ELF-1 (cell line): ENCODE data around the gene RPL12.

ENCODE experiments used
- DNase-seq: peaks from one replicate; pipeline ENCODE4 v3.0.0-alpha.2; 2016; ENCODE audit warnings: low read depth, low spot score

The RPL12 gene

DNA sequence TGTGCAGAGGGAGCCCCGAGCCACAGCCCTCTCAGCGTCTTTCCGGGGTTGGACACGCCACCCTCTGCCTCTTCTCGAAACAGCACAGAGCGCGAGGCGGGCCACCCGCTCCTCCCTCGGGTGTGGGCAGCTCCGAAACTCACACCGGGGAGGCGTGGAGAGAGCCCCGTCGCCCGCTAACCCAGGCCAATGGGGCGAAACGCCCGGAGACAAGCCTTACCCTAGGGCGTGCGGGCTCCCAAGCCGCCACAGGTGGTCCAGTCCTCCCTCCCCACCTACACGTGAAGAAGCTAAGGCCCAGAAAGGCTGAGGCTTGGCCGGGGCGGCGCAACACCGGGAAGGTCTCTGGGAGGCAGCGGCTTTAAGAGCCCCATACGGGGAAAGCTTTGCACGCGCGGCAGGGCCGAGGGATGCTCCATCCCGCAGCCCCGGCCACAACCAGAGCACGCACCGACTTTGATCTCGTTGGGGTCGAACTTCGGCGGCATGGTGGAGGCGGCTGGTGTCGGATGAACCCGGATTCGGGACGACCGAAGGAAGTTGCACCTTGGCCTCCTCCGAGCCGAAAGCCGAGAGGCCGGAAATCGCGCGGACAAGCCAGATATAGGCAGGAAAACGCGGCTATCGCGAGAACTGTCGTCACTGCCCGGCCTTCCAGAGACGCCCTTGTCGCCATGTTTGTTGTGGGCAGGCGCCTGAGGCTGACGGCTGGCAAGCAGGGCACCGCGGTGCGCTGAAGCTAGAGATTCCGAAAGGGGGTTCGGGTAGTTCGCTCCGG is at the start of gene RPL12, which contains the start of gene LRSAM1:
TSS of gene RPL12 (minus strand) at position 577 of the 778 bp plus-strand sequence. CDS start at position 488, 89 bp downstream.
TSS of gene LRSAM1 (plus strand) at position 681 of the 778 bp plus-strand sequence. CDS start 3,018 bp downstream, outside the sequence.
- DNase-seq, result peak; percentile 97

DNA sequence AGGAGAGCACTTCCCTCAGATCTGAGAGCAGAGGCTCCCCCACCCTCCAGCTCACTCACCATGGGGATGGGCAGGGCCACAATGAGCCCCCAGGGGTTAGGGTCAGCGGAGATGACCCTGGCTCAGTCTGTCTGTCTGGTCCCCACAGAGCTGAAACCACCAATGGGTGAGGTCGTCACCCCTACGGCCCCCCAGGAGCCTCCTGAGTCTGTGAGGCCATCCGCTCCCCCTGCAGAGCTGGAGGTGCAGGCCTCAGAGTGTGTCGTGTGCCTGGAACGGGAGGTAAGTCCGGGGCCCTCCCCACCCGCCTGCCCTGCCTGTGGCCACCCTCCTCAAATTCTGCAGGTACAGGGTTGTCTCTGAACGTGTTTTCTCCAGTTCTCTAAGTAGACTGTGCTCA is 49.7 kb upstream of the RPL12 start:
- DNase-seq, result no peak

DNA sequence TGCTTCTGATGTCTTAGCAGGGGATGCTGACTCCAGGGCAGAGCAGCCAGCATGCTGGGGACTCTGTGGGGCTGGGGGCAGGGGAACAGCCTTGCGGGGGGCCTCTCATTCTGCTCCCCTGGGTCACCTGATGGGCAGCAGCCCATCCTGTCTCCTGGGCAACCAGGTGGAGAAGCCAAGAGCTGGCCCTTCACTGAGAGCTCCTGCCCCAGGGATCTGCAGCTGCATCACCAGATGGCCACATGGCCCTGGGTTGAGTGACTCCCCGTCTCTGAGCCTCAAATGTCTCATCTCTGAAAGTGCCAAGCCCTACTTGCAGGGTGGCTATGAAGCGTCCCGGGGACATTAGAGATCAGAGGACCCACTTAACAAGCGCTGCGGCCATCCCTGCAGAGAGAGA is 49.2 kb upstream of the RPL12 start:
- no peak for DNase-seq

DNA sequence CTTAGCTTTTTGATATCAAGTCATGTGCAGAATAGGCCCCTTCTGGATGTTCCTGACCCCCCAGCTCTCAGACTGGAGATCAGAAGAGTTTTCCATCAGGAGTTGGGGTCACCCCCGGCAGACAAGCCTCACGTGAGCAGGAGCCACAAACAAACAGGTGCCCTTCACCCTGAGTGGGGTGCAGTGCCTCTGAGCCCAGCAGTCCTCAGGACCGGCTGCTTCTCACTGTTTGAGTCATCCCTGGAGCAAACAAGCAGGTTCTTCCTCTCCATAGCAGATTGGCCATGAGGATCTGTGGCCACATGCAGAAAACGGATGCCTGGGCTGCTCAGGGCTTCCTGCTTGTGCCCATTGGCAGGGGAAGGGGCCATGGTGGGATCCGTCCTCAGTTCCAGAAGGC is 47.1 kb upstream of the RPL12 start:
- no peak for DNase-seq

DNA sequence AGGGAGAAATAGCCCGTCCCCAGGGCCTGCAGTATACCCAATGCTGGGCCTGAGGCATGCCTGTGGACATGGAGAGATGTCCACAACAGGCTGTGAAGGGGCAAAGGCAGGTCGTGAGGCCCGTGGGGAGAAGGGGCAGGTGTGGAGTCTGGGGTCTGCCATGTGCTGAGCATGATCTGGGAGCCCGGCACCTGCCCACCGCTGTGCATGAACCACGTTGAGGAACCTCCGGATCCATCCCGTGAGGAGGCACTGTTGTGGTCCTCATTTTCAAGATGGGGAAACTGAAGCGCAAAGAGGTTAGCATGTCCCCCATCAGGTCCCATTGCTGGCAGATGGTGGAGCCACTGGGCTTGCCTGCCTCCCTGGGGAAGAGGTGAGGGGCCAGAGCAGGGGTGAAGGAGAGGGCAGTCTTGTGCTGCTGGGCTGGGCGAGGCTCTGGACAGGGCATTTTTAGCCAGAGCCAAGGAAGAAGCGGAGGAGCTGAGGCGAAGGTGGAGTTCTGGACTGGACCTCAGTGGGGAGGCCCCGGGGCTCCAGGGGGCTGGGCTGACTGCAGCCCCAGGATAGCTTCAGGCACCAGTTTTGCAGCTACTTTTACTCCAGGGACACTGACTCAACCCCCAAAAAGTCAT is 46.6 kb upstream of the RPL12 start:
- DNase-seq, result no peak

DNA sequence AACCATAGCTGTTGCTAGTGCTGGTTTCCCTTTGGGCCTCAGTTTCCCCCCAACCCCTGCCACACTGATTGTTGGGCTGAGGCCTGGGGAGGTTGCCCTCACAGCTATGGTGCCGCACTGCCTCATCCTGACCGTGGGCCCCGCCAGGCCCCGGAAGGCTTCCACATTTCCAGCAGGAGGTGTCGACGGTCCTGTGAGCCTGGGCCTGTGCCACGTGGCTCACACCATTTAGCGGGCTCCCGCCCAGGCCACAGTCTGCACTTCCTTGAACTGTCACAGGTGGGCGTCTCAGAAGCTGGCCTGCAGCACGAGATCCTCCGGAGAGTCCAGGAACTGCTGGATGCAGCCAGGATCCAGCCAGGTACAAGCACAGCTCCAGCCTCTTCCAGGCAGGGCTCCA is 45.8 kb upstream of the RPL12 start:
- DNase-seq, result no peak

DNA sequence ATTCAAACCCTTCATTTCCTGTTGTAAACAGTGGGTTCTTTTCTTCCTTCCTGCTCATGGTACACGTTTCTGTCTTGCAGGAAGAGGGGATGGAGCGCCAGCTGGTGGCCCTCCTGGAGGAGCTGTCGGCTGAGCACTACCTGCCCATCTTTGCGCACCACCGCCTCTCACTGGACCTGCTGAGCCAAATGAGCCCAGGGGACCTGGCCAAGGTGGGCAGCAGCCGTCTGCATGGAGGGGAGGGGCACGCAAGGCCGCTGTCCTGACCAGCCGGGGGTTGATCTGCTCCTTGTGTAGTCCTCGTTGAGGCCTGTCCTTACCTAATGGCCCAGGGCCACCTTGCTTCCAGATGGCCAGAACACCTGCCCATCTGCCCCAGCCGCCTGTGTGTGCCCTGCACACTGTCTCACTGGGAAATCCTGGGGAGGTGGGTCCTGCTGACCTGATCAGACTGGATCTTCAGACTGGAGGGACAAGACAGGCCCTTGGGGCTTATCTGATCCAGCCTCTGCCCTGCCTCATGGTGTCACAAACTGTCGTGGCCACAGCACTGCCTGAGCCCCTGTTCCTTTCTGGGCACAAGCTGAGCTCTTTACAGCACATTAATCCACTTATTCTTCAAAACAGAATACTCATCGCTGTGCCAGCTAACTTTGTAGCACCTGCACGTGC is 44.8 kb upstream of the RPL12 start:
- no peak for DNase-seq

DNA sequence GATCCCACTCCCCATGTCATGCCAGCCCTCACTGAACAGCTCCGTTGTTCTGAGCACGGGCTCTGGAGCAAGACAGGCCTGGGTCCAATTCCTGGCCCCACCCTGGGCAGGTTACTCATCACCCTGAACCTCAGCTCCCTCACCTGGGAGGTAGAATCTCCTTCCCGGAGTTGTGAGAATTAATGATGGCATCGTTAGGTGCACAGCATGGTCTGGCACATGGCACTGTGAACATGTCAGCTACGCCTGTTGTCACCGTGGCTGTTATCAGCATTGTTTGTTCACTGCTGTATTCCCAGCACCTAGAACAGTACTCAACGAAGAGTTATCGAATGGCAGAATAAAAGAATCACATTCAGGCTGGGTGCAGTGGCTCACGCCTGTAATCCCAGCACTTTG is 43.1 kb upstream of the RPL12 start:
- no peak for DNase-seq

DNA sequence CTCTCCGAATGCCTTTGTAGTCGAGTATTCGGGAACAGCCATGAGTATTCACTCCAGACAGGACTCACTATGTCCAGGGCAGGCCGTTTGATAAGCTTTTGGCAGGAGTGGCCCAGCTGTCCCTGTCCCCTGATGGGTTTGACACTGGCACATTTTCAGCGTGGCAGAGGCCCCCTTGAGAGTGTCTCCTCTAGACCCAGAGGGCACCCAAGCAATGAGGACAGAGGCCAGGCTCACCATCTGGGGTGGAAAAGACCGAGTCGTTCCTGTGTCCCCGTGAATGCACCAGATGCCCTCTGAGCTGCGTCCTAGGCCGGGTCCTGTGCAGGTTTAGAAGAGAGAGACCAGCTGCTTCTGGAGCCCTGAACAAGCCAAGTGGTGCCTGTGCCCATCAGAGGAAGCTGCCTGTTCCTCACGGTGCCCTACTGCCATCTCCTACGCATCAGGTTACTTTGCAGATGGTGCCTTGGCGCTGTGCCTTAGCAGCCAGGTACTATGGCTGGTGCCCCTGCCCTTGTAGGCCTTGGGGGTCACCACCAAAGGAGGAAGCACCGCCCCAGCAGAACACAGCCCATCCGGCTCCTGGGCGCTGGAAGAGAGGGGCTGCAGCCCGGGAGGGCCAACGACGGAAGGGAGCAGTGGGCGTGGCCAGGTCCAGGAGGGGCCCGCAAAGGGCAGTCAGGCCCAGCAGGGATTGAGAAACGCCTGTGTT is 42.5 kb upstream of the RPL12 start:
- no peak for DNase-seq

DNA sequence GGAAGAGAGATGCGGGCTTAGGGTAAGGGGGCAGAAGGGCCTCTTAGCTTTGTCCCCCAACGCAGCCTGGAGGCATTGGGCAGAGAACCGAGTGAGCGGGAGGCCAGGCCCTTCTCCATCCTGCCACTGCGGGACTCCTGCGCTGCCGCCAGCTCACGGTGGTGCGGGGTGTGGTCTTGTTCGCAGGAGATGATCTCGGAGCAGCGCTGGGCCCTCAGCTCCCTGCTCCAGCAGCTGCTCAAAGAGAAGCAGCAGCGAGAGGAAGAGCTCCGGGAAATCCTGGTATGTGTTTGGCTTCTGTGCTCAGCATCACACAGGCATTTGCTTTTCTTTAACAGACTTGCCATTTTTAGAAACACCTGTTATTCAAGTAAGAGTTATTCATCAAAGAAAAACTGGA is 41.4 kb upstream of the RPL12 start:
- no peak for DNase-seq

DNA sequence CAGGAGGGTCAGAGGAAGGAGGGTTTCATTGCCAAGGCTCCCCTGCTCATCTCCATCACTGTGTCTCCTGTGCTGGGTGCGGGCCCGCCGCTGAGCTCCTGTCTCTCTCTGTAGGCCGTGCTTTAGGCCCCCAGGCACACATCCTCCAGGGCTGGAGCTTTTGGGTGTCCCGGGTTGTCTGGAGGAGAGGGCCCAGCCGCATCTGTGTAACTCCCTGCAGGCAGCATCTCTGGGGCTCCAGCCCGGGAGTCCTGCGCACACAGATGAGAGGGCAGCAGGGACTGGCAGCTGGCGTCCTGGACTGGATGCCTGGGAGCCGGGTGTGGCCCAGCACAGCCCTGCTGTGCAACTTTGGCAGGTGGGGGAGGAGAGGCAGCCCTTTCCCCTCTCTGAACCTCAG is 40.3 kb upstream of the RPL12 start:
- DNase-seq, result no peak

DNA sequence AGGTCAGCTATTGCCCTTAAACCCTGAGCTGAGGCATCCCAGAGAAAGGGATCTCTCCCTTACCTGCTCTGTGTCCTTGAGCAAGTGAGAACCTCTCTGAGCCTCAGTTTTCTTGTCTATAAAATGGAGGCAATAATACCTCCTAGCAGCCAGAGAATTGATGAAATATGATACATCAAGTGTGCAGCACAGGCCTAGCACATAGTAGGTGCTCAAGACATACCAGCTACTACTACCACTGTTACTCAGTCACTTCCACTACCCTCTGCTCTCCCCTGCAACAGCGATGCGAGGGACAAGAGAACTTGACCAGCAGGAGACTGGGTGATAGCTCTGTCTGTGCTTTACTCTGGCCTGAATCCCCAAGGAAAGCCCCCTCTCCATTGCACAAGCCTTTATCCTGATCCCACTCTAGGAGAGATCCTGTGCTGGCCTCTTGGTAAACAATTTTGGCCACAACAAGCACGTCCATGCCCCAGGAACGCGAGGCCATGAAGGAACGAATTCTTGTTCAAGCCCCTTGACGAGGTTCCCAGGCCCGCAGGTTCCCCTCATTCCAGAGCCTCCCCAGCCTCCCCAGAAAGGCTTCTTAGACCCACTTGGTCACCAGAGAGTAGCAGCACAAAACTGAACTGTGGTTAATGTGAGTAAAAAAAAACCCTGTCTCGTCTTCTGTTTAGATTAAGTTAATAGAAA is 39.5 kb upstream of the RPL12 start:
- DNase-seq, result no peak

DNA sequence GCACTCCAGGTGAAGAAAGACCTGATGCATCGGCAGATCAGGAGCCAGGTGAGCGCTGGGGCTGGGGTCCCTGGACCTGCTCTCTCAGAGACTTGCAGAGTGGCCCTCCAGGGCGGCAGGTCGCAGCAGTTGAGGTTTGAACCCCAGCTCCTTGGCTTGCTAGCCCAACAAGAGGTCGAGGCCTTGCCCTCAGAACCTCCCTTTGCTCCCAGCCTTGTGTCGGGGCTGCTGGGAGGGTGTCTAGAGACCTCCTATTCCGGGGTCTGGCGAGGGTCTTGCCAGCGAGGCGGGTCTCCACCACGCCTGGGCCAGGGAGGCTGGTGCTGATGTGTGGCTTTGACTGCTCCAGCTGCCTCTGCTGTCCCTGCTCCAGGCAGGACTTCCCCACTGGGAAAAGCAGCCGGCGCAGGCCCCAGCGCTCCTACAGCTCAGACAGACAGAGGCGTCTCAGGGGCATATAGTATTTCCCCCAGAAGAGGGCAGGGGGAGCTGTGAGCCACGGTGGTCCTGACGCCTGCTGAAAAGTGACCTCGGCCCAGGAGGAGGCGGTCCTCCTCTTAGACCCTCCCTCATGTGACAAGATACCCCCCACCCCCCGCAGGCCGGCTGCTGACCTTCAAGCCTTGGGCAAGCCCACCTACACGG is 38.4 kb upstream of the RPL12 start:
- DNase-seq, result peak; percentile 91

DNA sequence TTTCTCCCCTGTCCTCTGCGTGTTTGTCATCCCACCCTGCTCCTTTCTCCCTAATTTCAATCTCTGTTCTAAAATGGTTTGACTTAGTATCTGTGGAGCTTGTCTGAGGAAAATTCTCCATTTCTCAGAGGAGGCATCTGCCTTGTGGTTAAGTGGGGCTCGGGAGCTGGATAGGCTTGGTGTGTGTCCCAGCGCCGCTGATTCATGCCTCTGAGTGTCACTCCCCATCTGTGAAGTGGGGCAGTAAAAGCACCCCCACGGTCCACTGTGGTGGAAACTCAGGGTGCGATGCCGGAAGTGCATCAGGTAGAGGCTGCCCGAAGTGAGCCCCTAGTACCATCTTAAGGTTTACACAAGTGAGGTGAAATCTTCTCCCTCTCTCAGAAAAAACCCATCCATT is 37.7 kb upstream of the RPL12 start:
- DNase-seq, result no peak

DNA sequence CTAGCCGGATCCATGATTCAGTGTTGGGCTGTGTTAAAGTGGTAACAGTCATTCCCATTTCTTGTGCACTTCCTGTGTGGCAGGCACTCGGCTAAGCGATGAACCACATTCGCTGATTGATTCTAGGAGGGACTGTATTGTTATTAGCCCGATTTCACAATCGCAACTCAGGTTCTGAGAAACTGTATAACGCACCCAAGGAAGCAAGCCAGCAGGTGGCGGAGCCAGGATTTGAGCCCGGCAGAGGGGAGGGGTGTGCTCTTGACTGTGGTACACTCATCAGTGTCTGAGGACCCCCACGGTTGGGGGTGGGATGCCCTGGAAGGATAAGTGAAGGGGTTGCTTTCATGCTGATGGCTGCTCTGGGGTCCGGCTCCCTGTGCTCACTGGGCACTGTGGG is 34.8 kb upstream of the RPL12 start:
- DNase-seq, result no peak

DNA sequence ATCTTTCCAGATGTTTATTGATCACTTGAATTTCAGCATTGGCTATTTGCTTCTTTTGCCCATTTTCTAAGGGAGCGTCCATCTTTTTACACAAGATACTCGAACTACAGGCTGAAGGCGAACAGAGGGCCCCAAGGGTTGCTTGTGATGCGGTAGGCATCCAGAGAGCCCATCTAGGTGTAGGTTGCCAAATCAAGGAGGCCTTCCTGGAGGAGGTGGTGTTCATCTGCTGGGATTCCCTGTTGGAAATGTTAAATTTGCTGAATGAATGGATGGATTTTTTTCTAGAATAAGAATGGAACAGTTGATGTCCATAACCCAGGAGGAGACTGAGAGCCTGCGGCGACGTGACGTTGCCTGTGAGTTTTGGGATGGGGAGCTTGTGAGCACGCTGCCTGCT is 31.5 kb upstream of the RPL12 start:
- DNase-seq, result no peak

DNA sequence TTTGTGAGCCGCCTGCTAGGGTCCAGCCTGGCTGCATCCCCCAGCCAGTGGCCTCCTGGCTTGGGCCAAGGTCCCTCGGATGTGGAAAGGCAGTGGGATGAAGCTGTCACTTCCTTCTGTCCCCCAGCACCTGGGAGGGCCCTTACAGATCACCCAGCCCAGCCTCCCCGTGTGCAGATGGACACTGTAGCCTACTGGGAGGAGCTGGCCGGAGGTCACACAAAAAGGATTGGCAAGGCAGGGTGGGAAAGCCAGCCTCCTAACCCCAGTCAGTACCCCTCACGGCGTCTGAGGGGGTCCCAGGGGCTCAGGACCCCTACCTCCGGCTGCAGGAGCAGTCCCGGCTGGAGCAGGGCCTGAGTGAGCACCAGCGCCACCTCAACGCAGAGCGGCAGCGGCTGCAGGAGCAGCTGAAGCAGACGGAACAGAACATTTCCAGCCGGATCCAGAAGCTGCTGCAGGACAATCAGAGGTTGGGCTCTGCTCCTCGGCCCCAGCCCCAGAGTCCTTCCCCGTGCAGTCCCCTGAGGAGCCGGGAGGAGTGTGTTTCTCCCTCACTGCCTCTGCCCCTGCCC is 28.4 kb upstream of the RPL12 start:
- DNase-seq, result peak; percentile 59

DNA sequence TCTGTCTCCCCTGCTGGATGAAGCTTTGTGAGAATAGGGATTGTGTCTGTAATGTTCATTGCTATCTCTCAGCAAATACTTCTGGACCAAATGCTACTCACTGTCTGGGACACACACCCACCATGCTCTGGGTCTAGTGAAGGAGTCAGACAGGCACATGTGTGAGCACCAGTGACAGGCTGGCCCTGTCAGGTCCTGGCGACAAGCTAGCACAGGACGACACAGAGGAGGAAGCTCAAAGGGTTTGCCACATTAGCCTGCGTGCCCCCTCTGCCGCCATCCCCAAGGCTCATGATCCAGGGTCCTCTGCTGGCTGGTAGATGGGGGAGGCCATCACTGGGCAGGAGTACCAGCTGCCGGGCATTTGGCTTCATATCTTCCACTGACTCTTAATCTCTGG is 23.4 kb upstream of the RPL12 start:
- DNase-seq, result no peak

DNA sequence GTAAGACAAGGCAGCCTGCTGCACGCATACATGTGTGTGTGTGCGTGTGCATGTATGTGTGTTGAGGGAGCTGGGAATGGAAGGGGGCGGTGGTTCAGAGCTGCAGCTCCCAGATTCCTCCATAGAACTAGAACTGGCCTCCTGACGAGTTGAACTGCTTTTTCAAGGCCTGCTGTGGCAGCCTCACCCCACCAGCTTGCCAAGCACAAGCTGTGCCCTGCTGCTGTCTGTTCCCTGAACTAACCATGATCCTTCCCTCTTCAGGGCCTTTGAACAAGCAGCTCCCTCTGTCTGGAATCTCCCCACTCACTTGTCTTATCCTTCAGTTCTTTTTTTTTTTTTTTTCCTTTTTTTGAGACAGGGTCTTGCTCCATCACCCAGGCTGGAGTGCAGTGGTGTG is 22.7 kb upstream of the RPL12 start:
- no peak for DNase-seq

DNA sequence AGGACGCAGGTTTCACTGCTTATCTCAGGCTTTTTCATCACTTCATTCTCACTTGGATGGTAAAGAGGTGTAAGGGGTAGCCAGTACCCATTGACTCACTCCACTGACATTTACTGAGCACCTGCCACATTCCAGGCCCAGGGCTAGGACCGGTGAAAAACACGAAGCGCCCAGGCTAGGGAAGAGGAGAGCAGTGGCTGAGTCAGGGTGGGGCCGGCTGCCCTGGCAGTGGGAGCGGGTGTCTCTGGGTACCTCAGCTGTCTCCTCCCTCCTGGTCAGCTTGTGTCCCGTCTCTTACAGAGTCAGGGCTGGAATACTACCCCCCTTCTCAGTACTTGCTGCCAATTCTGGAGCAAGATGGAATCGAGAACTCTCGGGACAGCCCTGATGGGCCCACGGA is 22.3 kb upstream of the RPL12 start:
- DNase-seq, result no peak

DNA sequence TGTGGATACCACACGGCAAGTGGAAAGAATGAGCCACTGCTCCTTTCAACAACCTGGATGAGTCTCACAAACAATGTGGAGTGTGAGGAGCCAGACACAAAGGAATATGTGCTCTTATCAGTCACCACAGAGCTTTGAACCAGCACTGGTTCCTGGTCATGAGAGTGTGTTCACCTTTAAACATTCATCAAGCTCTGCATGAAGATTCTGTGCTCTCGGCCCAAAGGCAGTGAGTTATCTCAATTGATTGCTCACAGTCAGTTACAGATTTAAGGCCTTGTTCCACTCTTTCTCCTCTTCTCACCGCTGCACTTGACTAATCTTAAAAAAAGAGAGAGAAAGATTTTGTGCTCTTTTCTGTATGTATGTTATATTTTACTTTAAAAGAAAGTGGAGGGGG is 19.5 kb upstream of the RPL12 start:
- no peak for DNase-seq
